Left renal pelvis (tissue), 4 donors: ENCODE measurements around the gene MED12. TPM values are rescaled to one million over a fixed set of nuclear protein-coding genes. Genes with fewer than 3 reads are reported as not detected.

Experiments
- DNase-seq, 4 donors: peaks; one replicate each; pipeline ENCODE4 v3.0.0-alpha.2; 2013; ENCODE audit warnings: low read depth in 4 of 4, low spot score in 3 of 4
- polyA plus RNA-seq, 4 donors: library from polyadenylated mRNA; unstranded; fragments of 120-200 nt; gene quantifications; one replicate each; pipeline ENCODE4 v1.2.1, GENCODE V29; 2013; ENCODE audit not compliant: insufficient read length in 4 of 4

MED12 gene
- 10 to 100 TPM; 35.9 to 59.1 (median 41.0) TPM for polyA plus RNA-seq

DNA sequence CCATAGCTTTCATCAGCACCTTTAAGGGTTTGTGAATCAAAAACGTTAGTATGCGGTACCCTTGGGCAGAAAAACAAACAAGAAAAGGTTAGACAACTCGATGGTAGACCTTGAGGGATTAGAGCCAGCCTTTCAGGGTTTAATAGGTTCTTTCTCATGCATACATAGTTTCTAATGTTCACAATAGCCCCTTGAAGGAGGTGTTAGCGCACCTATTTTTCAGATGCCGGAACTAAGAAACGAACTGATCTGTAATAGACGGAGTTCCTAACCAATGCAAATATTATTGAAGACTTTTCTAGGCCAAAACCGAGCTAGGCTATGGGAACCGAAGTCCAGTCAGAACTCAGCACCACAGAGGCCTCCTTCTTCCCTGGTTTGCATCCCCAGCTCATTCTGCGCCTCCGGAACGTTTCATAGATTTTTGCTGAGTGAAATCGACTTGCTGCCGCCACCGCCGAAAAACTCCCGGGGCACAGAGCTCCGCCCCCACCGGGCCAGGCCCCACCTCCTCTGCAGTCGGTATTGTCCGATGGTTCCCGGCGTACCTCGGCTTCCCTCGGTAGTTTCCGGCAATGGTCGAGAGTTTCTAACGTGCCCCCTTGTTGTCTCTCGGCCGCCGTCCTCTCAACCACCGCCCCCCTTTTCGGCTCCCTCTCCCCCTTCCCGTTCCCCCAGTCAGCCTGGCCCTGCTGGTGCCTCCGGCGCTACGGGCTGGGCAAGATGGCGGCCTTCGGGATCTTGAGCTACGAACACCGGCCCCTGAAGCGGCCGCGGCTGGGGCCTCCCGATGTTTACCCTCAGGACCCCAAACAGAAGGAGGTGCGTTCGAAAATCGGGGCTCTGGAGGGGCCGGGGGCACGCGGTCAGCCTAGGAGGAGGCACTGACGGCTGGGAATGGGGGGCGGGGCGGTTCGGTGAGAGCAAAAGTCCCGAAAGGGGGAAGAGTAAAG is at the start of gene MED12:
Gene MED12, plus strand, starts transcription at position 565 of the 953 bp plus-strand sequence. Its CDS starts 159 bp downstream, at position 724.
- peak; percentile 61 to 74 (median 67) for DNase-seq

DNA sequence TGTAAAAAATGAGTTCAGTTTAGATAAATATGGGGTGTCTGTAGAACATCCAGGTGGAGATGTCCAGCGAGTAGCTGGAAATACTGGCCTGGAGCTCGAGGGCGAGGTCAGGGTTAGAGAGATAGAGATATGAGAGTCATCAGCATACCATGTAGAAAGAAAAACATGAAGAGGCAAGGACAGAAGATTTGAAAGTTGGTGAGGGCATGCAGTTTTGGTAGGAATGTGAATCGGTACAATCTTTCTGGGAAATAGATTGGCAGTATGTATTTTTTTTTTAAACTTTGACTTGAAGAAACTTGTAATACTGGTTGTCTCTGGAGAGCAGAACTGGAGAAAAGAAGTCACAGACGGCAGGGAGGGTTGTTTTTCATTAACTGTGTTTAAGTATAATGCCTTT is 47.9 kb upstream of the MED12 start:
- DNase-seq = no peak

DNA sequence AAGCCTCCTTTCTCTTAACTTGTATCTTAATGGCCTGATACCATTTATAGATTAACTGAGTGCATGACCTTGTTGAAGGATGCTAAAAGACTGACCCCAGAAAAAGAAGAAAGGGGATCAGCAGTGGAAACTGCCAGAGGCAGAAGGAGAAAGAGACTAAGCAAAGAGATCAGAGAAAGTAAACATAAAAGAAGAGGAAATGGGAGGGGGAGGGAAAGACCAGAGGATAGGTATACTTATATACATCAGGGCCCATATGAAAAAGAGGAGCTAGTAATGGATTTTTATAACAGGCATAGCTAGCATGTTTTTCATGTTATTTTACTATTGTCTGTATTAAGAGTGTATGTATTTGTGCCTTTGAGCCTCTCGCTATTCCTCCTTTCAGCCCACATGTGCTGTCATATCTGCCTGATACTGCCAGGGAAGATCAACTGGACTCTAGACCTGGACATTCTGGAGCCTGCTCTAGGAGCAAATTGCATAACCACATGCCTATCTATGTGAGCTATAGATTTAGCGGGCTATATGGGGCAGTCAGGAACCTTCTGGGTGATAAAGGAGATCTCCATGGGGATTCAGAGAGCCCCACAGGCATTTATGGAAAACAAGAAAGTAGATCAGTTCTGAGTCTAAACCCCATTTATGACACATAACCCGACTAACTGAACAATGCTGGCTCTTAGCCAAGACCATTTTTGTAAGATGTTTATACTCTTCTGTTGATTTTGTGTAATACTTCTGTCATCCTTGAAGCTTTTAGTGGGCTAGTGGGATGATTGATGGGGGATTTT is 36.9 kb upstream of the MED12 start:
- no peak for DNase-seq

DNA sequence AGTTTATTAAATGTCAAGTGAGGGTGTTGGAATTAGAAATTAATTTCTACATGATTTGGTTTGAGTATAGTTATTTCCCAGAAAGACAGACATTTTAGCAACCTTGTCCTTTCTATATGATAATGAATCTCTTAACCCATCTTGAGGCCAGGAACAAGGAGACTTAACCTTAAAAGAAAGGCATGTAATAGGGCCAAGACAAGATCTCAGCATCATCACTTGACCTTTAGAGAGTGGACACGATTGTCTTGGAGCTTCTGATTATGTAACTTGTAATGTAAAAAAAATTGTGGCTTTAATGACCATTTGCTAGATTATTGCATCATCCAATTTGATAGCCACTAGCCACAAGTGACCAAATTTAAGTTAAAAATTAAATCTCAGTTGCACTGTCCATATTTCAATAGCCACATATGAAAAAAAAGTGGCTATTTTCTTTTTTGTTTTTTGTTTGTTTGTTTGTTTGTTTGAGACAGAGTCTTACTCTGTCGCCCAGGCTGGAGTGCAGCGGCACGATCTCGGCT is 36.2 kb upstream of the MED12 start:
- DNase-seq = no peak

DNA sequence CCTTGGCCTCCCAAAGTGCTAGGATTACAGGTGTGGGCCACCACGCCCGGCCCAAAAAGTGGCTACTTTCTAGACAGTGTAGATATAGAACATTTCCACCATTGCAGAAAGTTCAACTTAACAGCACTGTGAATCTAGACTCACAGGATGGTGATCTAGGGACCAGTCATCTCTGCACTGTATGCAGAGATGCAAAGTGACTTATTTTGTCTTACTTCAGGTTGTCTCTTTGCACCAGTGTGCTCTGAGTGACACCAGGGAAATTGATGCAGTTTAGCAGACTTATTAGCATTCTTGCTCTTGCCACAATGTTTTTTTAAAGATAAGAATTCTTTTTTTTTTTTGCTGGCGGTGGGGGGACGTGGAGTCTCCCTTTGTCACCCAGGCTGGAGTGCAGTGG is 35.6 kb upstream of the MED12 start:
- no peak for DNase-seq

DNA sequence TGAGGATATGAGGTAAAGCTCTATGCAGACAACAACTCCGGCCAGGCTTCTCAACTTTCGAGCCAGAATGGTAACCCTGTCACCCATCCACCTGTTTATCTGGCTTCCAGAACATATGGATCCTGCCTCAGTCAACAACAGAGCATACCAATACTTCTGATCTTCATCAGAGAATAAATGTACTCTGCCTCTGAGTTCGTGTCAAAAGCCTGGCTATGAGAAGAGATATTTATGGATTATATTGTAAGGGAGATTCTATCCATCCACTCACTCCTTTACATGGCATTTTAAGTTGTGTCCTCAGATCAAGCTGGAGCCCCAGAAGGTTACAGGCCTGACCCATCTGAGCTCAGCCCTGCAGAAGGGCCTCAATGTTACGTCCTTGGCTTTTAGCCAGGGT is 32.5 kb upstream of the MED12 start:
- DNase-seq = no peak

DNA sequence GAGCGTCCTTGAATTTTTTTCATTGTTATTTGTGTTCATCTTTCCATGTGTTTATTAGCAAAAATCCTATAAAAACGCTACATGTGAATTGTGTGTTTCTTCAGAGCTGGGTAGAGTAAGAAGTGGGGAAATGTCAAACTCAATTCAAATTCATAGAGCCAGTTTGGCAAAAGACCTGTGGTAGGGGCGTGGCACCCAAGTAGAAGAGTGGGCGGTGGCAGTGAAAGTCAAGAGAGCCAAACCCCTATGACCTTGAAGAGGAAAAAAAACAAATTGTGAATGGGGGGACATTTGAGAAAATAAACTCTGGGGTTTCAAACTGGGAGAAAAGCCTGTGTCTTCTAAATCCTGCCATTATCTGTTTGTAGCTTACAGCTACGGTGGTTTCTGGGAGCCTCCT is 27.1 kb upstream of the MED12 start:
- DNase-seq = no peak

DNA sequence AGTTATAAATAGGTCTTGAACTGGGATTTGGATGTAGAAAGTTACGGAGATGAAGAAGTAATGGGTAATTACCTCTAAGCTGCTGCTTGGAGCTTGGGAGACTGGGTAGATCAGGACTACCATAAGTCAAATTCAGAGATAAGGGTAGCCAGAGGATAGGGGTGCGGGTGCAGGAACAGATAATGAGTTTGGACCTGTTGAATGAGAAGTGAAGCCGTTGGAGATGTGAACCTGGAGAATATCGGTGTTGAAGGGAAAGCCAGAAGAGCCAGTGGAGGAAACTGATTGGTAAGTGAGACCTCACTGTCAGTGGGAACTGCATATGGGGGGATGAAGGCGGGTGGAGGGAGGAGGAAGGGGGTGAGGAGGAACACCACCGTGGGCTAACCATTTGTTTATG is 23.4 kb upstream of the MED12 start:
- no peak for DNase-seq

DNA sequence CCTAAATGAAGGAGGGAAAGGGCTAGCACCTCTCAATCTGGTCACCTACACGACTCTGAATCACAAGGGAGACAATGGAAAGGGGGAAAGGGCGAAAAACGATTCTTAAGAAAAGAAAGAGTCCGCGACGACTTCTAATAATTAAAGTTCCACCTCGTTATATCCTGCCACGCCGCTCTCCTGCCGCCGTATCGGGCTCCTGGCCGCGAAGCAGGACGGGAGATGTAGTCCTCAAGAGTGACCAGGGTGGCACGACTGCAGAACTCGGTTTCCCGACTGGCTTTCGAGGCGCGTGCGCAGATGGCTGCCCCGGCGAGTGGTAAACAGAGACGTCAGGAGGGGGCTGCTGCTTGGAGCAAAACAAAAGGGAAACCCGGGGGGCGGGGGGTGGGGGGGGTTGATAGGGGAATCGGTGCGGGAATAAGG is 22.8 kb upstream of the MED12 start, which contains the start of gene FOXO4:
Gene FOXO4, plus strand, starts transcription at position 297 of the 426 bp plus-strand sequence. CDS start 678 bp downstream, outside the sequence.
- peak in 3 of 4 donors; percentile 60 to 76 (median 72) for DNase-seq

DNA sequence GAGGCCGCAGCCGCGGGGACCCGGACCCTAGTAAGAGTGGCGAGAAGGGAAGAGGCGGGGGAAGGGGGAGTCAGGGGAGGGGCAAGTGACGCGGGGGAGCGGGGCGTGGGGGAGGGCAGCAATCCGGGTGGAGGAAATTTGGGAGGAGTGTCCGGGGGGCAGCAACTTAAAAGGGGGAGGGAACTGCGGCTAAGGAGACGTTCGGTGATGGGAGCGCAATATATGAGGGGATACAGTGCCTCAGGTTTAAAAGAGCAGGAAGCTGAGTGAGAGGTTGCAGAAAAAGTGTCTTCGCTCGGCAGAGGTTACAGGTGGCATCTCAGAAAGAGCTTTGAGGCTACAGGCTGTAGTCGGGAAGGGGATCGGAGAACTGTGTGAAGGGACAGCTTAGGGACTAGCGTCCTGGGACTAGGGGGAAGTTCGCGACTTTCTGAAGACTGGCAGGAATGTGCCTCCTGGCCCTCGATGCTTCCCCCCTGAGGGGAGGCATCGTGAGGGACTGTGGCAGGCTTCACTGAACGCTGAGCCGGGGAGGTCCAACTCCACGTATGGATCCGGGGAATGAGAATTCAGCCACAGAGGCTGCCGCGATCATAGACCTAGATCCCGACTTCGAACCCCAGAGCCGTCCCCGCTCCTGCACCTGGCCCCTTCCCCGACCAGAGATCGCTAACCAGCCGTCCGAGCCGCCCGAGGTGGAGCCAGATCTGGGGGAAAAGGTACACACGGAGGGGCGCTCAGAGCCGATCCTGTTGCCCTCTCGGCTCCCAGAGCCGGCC is 22.2 kb upstream of the MED12 start:
- DNase-seq = no peak

DNA sequence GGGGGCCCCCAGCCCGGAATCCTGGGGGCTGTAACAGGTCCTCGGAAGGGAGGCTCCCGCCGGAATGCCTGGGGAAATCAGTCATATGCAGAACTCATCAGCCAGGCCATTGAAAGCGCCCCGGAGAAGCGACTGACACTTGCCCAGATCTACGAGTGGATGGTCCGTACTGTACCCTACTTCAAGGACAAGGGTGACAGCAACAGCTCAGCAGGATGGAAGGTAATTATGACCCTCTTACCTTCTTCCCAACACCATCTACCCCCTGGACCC is 21.7 kb upstream of the MED12 start:
- DNase-seq = no peak

DNA sequence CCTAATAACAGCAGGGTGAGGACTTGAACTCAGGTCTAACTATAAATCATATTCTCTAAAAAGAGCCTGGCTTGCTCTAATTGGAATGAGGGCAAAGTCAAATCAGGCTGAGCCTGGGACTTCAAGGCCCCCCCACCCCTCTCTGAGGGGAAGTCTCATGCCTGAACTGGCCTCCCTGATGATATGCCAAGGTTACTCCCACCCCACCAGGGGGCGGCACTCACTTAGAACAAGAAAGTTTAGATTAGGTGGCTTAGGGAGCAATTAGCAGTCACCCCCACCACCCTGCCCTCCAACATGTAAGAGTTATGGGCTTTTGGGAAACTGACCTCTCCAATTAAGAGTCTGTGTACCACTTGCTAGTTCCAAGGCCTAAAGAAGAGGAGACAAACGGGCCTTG is 20.1 kb upstream of the MED12 start:
- no peak for DNase-seq

DNA sequence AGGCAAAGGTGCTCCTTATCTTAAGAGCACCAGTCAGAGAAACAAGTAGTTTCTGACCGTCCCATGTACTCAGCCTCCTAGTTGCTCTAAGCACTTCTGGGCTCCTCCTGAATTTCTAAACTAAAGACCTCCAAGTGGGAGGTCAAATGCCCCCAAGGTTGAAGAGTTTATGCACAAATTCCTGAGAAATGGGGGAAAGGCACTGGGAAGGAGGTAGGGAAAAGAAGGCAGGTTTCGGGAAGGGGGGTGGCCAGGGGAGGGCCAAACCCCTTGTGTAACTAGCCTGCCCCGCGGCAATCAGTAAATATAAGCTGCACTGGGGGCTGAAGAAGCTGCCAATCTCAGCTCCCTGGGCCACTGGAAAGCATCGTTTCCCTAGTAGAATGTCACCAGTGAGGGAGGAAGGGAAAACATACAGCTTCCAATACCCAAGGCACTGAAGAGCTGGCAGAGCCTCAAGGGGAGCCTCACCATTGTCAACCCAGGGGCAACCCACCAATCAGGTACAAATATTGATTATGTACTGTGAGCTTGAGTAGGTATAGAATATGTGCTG is 19.4 kb upstream of the MED12 start:
- no peak for DNase-seq

DNA sequence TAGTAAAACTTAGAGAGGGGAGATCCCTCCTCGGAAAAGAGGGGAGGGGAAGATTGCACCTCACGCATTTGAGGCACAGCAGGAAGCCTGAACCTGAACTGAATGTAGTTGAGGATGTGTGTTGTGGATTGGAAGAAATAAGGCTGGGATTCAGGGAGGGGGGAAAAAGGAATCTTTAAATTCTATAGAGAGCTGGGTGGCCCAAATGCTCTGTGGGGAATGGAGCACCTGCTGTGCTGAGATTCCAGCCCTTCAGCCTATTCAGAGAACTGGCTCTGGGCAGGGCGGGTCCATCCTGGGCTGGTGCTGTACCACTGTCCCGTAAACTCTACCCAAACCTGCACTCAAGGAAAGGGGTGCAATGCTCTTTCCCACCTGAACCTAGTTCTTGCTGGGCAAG is 18.7 kb upstream of the MED12 start:
- DNase-seq = no peak

DNA sequence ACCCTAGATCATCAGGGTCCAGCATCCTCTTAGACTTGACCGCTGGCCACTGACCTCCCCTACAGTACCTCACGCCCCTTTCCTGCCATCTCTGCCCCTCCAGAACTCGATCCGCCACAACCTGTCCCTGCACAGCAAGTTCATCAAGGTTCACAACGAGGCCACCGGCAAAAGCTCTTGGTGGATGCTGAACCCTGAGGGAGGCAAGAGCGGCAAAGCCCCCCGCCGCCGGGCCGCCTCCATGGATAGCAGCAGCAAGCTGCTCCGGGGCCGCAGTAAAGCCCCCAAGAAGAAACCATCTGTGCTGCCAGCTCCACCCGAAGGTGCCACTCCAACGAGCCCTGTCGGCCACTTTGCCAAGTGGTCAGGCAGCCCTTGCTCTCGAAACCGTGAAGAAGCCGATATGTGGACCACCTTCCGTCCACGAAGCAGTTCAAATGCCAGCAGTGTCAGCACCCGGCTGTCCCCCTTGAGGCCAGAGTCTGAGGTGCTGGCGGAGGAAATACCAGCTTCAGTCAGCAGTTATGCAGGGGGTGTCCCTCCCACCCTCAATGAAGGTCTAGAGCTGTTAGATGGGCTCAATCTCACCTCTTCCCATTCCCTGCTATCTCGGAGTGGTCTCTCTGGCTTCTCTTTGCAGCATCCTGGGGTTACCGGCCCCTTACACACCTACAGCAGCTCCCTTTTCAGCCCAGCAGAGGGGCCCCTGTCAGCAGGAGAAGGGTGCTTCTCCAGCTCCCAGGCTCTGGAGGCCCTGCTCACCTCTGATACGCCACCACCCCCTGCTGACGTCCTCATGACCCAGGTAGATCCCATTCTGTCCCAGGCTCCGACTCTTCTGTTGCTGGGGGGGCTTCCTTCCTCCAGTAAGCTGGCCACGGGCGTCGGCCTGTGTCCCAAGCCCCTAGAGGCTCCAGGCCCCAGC is 17.6 kb upstream of the MED12 start:
- no peak for DNase-seq

DNA sequence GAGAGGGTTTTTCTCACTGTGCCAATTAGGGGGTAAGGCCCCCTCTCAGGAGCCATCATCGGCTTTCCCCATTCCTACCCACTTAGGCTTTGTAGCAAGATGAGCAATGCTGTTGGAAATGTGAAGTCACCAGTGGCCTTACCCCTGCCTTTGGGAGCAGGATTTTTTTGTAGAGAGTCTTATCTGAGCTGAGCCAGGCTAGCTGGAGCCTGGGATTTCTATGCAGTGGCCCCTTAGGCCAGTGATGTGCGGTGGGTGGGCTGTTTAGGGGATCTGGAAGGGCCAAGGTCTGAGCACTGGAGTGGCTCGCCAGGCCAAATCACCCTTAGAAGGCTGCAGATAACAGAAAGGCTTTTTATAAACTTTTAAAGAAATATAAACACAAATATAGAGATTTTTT is 16.1 kb upstream of the MED12 start:
- no peak for DNase-seq

DNA sequence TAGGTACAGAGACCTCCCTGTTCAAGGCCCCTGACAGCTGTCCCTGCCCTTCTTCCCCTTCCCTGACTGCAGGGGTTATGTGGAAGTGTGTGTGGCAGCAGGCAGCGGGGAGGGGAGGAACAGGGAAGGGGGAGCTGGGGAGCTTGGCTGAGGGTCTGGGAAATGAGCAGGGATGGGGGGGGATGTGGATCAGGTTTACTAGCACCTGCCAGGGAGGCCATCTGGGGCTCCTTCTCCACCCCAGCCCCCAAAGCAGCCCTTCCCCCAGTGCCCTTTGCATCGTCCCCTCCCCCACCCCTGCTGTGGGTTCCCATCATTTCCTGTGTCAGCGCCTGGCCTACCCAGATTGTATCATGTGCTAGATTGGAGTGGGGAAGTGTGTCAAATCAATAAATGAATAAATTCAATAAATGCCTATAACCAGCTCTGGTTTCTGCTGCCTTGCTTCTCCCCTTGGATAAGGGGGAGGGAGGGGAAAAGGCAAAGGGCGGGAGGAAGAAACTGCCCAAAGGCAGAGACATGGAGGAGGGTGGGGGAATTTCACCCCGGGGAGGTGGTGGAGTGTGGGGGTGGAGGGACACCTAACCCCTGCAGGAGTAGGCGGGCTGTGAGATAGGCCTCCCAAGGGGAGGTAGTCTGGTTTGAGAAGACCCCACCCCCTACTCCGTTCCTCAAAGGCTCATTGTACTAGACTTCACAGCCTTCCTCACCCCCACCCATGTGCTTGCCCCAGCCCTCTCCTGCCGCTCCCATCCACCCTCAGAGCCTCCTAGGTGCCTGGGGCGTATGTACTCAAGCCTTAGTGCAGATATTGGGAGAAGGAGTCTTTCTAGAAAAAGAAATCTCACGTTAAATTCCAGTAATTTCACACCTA is 15.0 kb upstream of the MED12 start:
- no peak for DNase-seq

DNA sequence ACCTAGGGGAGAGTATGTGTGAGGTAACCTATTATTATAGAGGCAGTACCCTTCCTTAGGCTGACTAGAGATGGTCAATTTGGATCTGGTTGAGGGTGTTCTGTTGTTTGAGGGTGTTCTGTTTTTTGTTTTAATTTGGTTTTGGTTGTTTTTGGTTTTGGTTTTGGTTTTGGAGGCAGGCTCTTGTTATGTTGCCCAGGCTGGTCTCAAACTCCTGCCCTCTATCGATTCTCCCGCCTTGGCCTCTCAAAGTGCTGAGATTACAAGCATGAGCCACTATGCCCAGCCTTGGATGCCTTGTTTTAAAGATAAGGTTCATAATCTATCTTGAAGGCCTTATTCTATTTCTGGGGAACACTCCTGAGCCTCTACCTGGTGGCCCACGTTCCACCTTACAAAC is 12.8 kb upstream of the MED12 start:
- no peak for DNase-seq
